ENCODE data around the gene CCDC196. TPM values are rescaled to one million over a fixed set of nuclear protein-coding genes. Genes with fewer than 3 reads are reported as not detected.
A peak's percentile ranks its signal among the peaks of the same experiment; 100 is the strongest.

The CCDC196 gene
- polyA plus RNA-seq, 1 donor (not counting 4 experiments of a cell fraction or from before 2014, with no cell fraction given) = not detected

DNA sequence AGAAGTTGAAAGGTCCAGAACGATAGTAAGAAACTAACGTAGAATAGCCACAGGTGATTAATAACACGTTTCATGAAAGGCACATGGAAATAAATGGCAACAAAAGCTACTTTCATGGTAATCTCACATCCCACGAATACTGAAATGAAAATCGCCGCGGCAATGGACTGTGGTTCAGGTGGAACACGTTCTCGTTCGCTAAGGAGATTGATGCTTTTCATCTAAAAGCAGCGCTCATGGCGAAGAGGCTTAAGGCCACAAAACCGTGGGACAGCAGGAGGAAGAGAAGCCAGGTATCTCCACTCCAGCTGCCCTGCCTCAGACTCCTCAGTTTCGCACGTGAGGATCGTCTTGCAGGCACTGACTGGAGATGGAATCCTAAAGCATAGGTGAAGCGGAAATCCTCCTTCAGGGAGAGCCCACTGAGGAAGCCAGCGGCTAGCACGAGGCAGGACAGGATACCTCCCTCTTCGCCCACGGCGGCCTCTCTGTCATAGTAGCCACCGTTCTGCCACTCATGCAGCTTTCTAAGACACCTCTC, 21.1 kb downstream of the CCDC196 start:
- Histone ChIP-seq H3K36me3 (ENCODE audit: control insufficient read depth in 2 of 2, extremely low read depth in 1 of 2, insufficient read depth in 2 of 2, low read length in 2 of 2) (no peaks in the 10 kb centered on the region), H3K4me1 (ENCODE audit: control insufficient read depth, extremely low read depth, insufficient read depth, low read length) (peaks cover 17% of the 10 kb centered on the region), H3K9me3 (ENCODE audit: control insufficient read depth, low read depth, low read length) (no peaks in the 10 kb centered on the region), H3K4me2 (ENCODE audit: control insufficient read depth, extremely low read depth, insufficient read depth, low read depth, low read length) (peak overlapping the region; percentile 99), H3K9me1 (ENCODE audit: control insufficient read depth, extremely low read depth, insufficient read depth, low read length) (no peaks in the 10 kb centered on the region), H2AFZ (ENCODE audit: control insufficient read depth, low read length) (peak overlapping the region; percentile 100), H4K20me1 (ENCODE audit: control insufficient read depth, extremely low read depth, insufficient read depth, low read length) (peaks cover 4% of the 10 kb centered on the region), H3K27ac (ENCODE audit: control insufficient read depth, insufficient read depth, low read length) (peak overlapping the region; percentile 93), H3K9ac (ENCODE audit: control insufficient read depth, extremely low read depth, insufficient read depth, low read length) (peak overlapping the region; percentile 94), H3K4me3 (ENCODE audit: control insufficient read depth in 2 of 3, extremely low read depth in 1 of 3, insufficient read depth in 2 of 3, low read depth in 1 of 3, low read length in 3 of 3) (peak overlapping the region; percentile 87 to 99 (median 88)), H3K79me2 (ENCODE audit: control insufficient read depth, insufficient read depth, low read length) (peaks cover 31% of the 10 kb centered on the region), H3K27me3 (ENCODE audit: control insufficient read depth, extremely low read depth, insufficient read depth, low read length) (no peaks in the 10 kb centered on the region)
- FAIRE-seq (peak; percentile 69), DNase-seq (ENCODE audit: low read depth, low spot score) (no peak)
- TF ChIP-seq, protein P1, sequence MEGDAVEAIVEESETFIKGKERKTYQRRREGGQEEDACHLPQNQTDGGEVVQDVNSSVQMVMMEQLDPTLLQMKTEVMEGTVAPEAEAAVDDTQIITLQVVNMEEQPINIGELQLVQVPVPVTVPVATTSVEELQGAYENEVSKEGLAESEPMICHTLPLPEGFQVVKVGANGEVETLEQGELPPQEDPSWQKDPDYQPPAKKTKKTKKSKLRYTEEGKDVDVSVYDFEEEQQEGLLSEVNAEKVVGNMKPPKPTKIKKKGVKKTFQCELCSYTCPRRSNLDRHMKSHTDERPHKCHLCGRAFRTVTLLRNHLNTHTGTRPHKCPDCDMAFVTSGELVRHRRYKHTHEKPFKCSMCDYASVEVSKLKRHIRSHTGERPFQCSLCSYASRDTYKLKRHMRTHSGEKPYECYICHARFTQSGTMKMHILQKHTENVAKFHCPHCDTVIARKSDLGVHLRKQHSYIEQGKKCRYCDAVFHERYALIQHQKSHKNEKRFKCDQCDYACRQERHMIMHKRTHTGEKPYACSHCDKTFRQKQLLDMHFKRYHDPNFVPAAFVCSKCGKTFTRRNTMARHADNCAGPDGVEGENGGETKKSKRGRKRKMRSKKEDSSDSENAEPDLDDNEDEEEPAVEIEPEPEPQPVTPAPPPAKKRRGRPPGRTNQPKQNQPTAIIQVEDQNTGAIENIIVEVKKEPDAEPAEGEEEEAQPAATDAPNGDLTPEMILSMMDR (optimal IDR thresholded peaks at IDR 0.05 in 1 of 3, IDR thresholded peaks at IDR 0.05 in 1 of 3, conservative IDR thresholded peaks at IDR 0.05 in 1 of 3; ENCODE audit: extremely low read depth in 1 of 3, insufficient read depth in 2 of 3, low read length in 3 of 3) = no peak
- no peak for TF ChIP-seq EZH2 (IDR thresholded peaks at IDR 0.05; ENCODE audit: low read length)
- dilution Hi-C loops (cut with MboI; ENCODE audit: extremely low pct_ligation_motif_present, low sequenced_read_pairs) = no loop called here

DNA sequence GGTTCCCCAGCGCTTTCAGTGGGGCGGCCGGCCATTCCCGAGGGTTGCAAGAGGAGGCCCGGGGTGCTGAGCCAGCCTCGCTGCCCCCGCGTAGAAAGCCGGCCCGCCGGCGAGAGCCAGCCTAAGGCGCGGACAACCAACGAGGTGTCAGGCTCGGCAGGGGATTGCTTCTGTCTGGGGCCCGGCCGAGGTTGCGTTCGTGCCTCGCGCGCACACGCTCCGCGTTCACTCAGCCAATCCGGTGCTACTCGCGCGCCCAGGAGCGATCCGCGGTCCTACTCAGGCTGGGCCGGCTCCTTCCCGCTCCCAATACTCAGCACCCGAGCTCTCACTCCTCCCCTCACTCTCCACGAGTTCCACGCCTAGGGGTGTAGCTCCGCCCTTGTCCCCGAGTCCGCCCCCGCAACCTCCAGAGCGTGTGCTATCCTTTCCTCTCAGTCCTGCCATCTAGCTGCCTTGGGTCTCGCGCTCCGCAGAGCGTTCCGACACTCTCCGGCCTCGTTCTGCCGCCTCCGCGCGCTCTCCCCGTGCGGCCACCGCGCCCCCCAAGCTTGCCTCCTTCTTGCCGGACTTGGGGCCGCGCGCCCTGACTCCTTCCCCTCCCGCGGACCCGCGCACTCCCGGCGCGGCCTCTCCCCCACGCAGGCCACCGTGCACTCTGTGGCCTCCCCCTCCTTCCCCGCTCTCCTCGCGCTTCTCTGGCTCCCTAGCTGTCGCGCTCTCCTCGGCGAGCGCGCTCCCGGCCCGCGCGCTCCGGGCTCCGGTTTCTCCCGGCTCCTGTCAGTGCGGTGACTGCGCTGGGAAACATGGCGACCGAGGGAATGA, 21.8 kb downstream of the CCDC196 start, which contains the start of gene GPHN:
Gene GPHN (plus strand): TSS at position 426 of the 825 bp plus-strand sequence.
- H3K9ac ChIP-seq (ENCODE audit: control insufficient read depth, extremely low read depth, insufficient read depth, low read length) = peak within 1 kb of the TSS; percentile 94
- no peaks in the 10 kb centered on the region for H3K36me3 ChIP-seq (ENCODE audit: control insufficient read depth in 2 of 2, extremely low read depth in 1 of 2, insufficient read depth in 2 of 2, low read length in 2 of 2)
- H3K9me3 ChIP-seq (ENCODE audit: control insufficient read depth, low read depth, low read length) = no peaks in the 10 kb centered on the region
- peak within 1 kb of the TSS; percentile 99 for H3K4me2 ChIP-seq (ENCODE audit: control insufficient read depth, extremely low read depth, insufficient read depth, low read depth, low read length)
- H3K4me1 ChIP-seq (ENCODE audit: control insufficient read depth, extremely low read depth, insufficient read depth, low read length) = peaks cover 17% of the 10 kb centered on the region
- peak within 1 kb of the TSS; percentile 87 to 99 (median 88) for H3K4me3 ChIP-seq (ENCODE audit: control insufficient read depth in 2 of 3, extremely low read depth in 1 of 3, insufficient read depth in 2 of 3, low read depth in 1 of 3, low read length in 3 of 3)
- peak within 1 kb of the TSS; percentile 93 for H3K27ac ChIP-seq (ENCODE audit: control insufficient read depth, insufficient read depth, low read length)
- peaks cover 32% of the 10 kb centered on the region for H3K79me2 ChIP-seq (ENCODE audit: control insufficient read depth, insufficient read depth, low read length)
- peaks cover 4% of the 10 kb centered on the region for H4K20me1 ChIP-seq (ENCODE audit: control insufficient read depth, extremely low read depth, insufficient read depth, low read length)
- FAIRE-seq (peak; percentile 68), DNase-seq (ENCODE audit: low read depth, low spot score) (peak; percentile 77)
- no peaks in the 10 kb centered on the region for H3K9me1 ChIP-seq (ENCODE audit: control insufficient read depth, extremely low read depth, insufficient read depth, low read length)
- dilution Hi-C loops (cut with MboI; ENCODE audit: extremely low pct_ligation_motif_present, low sequenced_read_pairs) = no loop called here
- TF ChIP-seq, protein P1 (optimal IDR thresholded peaks at IDR 0.05 in 1 of 3, IDR thresholded peaks at IDR 0.05 in 1 of 3, conservative IDR thresholded peaks at IDR 0.05 in 1 of 3; ENCODE audit: extremely low read depth in 1 of 3, insufficient read depth in 2 of 3, low read length in 3 of 3) = peak in 2 of 3 experiments; percentile 43 to 46
- no peak for TF ChIP-seq EZH2 (IDR thresholded peaks at IDR 0.05; ENCODE audit: low read length)
- H2AFZ ChIP-seq (ENCODE audit: control insufficient read depth, low read length) = peak within 1 kb of the TSS; percentile 100
- no peaks in the 10 kb centered on the region for H3K27me3 ChIP-seq (ENCODE audit: control insufficient read depth, extremely low read depth, insufficient read depth, low read length)

Measured in keratinocyte (primary cell).